GM12873 (cell line): Measurements from ENCODE around the gene OR8B8.

ENCODE experiments used
- TF ChIP-seq, protein P1 (sequence below): IDR thresholded peaks from 2 replicates; pipeline ENCODE4 v1.5.1; 2012; ENCODE audit warnings: low read depth, mild to moderate bottlenecking, moderate library complexity, low read length, control low read depth; ENCODE audit not compliant: insufficient read depth; ENCODE audit errors: missing control alignments

Gene OR8B8

DNA sequence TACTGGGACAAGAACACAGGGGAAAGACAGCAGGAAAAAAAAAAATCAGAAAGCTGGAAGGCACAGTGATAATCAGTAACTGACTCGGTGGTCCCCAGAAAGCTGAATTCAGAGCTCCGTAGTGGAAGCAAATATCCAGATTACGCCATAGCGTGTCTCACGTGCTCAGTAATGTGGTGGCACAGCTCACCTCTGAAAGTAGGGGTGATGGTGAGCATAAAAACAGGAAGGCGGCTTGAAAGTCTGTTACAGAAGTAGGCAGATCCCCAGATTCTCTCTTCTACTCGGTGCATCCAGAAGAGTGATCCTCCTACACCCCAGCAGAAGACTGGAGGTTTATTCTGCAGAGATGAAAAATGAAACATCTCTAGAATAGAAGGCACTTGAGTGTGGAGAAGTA lies 35.6 kb downstream of the OR8B8 start:
- TF ChIP-seq, protein P1, sequence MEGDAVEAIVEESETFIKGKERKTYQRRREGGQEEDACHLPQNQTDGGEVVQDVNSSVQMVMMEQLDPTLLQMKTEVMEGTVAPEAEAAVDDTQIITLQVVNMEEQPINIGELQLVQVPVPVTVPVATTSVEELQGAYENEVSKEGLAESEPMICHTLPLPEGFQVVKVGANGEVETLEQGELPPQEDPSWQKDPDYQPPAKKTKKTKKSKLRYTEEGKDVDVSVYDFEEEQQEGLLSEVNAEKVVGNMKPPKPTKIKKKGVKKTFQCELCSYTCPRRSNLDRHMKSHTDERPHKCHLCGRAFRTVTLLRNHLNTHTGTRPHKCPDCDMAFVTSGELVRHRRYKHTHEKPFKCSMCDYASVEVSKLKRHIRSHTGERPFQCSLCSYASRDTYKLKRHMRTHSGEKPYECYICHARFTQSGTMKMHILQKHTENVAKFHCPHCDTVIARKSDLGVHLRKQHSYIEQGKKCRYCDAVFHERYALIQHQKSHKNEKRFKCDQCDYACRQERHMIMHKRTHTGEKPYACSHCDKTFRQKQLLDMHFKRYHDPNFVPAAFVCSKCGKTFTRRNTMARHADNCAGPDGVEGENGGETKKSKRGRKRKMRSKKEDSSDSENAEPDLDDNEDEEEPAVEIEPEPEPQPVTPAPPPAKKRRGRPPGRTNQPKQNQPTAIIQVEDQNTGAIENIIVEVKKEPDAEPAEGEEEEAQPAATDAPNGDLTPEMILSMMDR: no peak

DNA sequence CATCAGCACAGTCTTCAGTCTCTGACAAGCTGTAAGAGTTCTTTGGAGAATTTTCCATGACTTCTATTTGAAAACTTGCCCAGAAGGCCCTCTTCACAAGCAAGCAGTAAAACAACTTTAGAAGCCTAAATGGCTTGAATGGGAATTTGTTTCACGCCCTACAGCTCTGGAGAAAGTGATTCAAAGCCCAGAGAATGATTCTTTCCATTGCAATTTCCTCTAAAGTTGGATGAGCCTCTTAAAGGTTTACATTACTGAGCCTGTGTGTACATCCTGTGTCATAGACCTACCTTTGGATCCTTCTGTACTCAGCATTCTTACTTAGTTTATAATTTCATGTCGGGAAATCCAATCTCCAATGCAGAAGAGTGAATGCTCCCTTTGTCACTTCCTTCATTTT lies 39.9 kb downstream of the OR8B8 start:
- TF ChIP-seq, protein P1: no peak

DNA sequence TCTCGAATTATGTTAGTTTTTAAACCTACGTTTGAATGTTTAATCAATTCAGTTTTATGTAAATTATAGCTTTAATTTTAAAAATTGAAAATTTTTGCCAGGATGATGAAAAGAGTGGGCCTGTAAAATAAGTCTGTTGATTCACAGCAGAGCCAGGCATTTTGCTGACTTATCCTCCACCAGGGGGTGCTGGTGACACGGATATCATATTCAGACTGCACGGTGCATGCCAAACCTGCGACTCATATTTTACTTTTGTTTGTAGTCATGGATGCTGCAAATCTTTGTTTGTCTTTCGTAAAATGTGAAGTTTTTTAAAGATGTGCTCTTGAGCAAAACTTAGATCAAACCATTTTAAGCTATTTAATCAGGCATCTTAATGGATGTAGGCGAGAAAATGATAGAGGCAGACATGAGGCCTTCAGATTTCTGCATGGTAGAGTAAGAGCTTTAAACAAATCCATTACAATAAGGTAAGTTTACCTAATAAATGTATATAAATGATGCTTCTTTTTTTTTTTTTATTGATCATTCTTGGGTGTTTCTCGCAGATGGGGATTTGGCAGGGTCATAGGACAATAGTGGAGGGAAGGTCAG lies 43.1 kb downstream of the OR8B8 start:
- TF ChIP-seq, protein P1: peak; percentile 80

DNA sequence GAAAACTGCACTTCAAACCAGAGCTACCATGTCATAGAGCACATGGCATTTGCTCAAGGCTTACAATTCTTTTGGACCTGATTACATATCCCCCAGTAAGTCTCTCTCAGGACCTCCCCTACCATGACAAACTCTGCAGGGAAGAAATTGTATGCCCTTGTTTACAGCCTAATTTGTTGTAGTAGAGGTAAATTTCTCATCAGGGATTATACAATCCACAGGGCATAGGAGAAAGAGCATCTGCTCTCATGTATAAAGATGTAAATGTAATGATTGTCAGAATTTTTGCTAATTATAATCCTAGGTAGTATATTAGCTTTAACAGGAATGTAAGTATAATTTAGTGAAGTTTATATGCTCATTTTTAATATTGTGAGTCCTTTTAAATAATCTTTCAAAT lies 46.6 kb downstream of the OR8B8 start, which contains the start of gene OR8B3:
Gene OR8B3, minus strand, starts transcription at position 101 of the 400 bp plus-strand sequence. CDS start 1,673 bp downstream, outside the sequence.
- TF ChIP-seq, protein P1: no peak

DNA sequence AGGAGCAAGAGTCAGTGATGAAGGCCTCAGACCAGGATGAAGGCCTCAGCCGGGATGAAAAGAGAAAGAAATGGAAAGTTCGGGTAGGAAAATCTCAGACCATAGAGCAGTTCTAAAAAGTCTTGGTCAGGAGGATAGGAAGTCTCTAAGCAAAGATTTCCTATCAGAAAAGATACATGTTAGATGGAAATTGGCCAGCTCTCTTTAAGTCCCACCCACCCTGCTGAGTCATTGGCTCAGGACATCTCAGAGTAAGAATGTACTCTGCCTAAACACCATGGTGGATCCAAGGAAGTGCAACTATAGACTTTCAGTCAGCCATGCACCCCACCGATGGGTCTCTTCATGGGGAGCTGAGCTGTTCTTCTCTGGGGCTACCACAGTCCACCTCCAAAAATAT lies 51.1 kb downstream of the OR8B8 start:
- TF ChIP-seq, protein P1: no peak
